Gastrocnemius medialis (tissue), 4 donors: ENCODE data around the gene ROR1. TPM values are rescaled to one million over a fixed set of nuclear protein-coding genes. Genes with fewer than 3 reads are reported as not detected.

ENCODE experiments used
- ATAC-seq, 2 donors: fragments of 150-250 bp; one replicate each; pipeline ENCODE4 v1.9.1; 2016
- DNase-seq, 2 donors: peaks; one replicate each; pipeline ENCODE4 v3.0.0-alpha.2; 2019
- H3K27ac ChIP-seq, 4 donors: fragments of 200-600 bp; sonication (generic); 1 replicate in 1 of 4; 2 replicates in 3 of 4; pipeline ENCODE4 v1.5.1; 2016 to 2018; ENCODE audit warnings: mild to moderate bottlenecking in 2 of 4, moderate library complexity in 1 of 4
- H3K27me3 ChIP-seq, 3 donors: fragments of 200-600 bp; sonication (generic) in 2 of 3; 1 replicate in 1 of 3; 2 replicates in 2 of 3; pipeline versions ENCODE4 v1.5.1 to v1.6.0; 2016 to 2019; ENCODE audit warnings: mild to moderate bottlenecking in 1 of 3, moderate library complexity in 1 of 3
- H3K36me3 ChIP-seq, 2 donors: fragments of 200-600 bp; sonication (generic) in 1 of 2; one replicate each; pipeline ENCODE4 v1.5.1; 2017 to 2018
- H3K4me1 ChIP-seq, 2 donors: fragments of 200-600 bp; sonication (generic) in 1 of 2; one replicate each; pipeline ENCODE4 v1.5.1; 2016 to 2017; ENCODE audit warnings: mild to moderate bottlenecking in 2 of 2
- H3K4me3 ChIP-seq, 4 donors: fragments of 200-600 bp; sonication (generic) in 3 of 4; 1 replicate in 1 of 4; 2 replicates in 3 of 4; pipeline ENCODE4 v1.5.1; 2016 to 2019; ENCODE audit warnings: mild to moderate bottlenecking in 2 of 4
- H3K9me3 ChIP-seq, 3 donors: fragments of 200-600 bp; sonication (generic) in 2 of 3; 1 replicate in 1 of 3; 2 replicates in 2 of 3; pipeline ENCODE4 v1.5.1; 2016 to 2019
- POLR2A ChIP-seq, 2 donors: fragments of 450-650 bp; IDR thresholded peaks; one replicate each; pipeline ENCODE4 v1.6.1; 2017; ENCODE audit warnings: antibody characterized with exemption in 2 of 2, mild to moderate bottlenecking in 2 of 2, moderate library complexity in 2 of 2
- in situ Hi-C, 4 donors: fragments of 200-750 bp; cut with MboI; loops; one replicate each; pipeline versions ENCODE4 v1.15.0 to v1.8.0; 2017; ENCODE audit warnings: low sequenced_read_pairs in 4 of 4
- intact Hi-C: fragments of 100-400 bp; cut with DNase I; formaldehyde crosslinking; loops from one replicate; pipeline ENCODE4 v1.15.1; 2023; ENCODE audit warnings: low total_unique reads
- total RNA-seq, 4 donors: library from RNA; depleted of rRNA; stranded (reverse); fragments of >200 nt; gene quantifications; one replicate each; pipeline versions ENCODE4 v1.1.0 to v1.2.3, GENCODE V29; 2016
- TF ChIP-seq, protein P1 (sequence below), 5 experiments: fragments of 450-650 bp in 3 of 5; fragments of 200-600 bp in 2 of 5; sonication (generic) in 2 of 5; IDR thresholded peaks in 4 of 5; conservative IDR thresholded peaks in 1 of 5; 1 replicate in 4 of 5; 2 replicates in 1 of 5; pipeline ENCODE4 v1.5.1; 2016 to 2019; ENCODE audit warnings: antibody characterized with exemption in 5 of 5, mild to moderate bottlenecking in 3 of 5, moderate library complexity in 3 of 5

ROR1 gene
- total RNA-seq, 4 donors from 2014 or later, result 2.5 to 4.3 (median 3.6) TPM

DNA sequence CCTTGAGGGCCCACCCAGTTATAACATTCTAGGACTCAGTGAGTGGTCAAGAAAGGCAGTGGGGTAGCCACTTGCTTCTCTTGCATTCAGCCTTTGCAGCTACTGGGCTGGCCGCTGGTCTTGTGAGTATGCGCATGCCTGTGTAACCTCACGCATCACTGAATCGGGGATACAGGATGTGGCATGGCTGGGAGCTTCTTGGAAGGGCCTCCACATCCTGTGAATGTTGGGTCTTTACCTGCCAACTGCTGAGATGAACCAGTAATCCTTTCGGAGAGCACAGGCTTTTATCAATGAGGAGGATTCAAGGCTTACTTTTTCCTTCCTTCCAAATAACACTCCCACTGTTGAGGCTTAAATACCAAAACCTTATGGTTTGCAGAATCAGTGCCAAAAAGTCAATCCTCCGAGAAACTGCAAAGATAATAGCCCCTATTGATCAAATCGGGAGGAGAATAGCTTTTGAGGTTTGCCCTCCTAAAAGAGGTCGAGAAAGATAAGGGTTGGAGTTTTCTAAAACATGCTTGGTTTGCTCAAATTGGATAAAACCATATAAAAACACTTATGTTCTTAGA, 230.7 kb downstream of the ROR1 start:
- H3K4me3 ChIP-seq, result no peak overlapping the region
- H3K27me3 ChIP-seq, result no peaks in the 10 kb centered on the region
- DNase-seq (no peak), ATAC-seq (no peak)
- intact Hi-C loops (no loop called here), in situ Hi-C loops (no loop called here)
- TF ChIP-seq, protein P1, sequence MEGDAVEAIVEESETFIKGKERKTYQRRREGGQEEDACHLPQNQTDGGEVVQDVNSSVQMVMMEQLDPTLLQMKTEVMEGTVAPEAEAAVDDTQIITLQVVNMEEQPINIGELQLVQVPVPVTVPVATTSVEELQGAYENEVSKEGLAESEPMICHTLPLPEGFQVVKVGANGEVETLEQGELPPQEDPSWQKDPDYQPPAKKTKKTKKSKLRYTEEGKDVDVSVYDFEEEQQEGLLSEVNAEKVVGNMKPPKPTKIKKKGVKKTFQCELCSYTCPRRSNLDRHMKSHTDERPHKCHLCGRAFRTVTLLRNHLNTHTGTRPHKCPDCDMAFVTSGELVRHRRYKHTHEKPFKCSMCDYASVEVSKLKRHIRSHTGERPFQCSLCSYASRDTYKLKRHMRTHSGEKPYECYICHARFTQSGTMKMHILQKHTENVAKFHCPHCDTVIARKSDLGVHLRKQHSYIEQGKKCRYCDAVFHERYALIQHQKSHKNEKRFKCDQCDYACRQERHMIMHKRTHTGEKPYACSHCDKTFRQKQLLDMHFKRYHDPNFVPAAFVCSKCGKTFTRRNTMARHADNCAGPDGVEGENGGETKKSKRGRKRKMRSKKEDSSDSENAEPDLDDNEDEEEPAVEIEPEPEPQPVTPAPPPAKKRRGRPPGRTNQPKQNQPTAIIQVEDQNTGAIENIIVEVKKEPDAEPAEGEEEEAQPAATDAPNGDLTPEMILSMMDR (IDR thresholded peaks at IDR 0.05 in 4 of 5, conservative IDR thresholded peaks at IDR 0.05 in 1 of 5), result no peak
- TF ChIP-seq POLR2A (IDR thresholded peaks at IDR 0.05), result no peak
- H3K4me1 ChIP-seq, result peaks cover 5 to 6% of the 10 kb centered on the region in 2 donors
- H3K9me3 ChIP-seq, result no peaks in the 10 kb centered on the region
- no peak overlapping the region for H3K27ac ChIP-seq
- no peaks in the 10 kb centered on the region for H3K36me3 ChIP-seq

DNA sequence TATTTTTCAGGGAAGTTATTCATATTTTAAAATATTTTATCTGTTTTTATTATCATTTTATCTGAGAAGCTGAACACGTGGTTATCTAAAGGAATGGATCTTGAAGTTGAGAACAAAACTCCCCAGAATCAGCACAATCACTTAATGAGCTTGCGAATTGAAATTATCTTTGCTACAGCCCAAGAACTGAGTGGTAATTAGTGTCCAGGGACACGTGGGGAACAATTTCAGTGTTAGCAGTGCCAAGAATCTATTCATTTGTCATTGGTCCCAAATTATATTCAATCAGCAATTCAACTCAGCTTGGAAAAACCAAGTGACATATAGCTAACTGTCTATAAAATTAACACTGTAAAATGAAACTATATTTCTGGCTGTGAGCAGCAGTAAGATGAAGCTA, 232.0 kb downstream of the ROR1 start:
- DNase-seq, result no peak
- in situ Hi-C loops, result no loop called here
- peaks cover 5 to 6% of the 10 kb centered on the region in 2 donors for H3K4me1 ChIP-seq
- H3K9me3 ChIP-seq, result no peaks in the 10 kb centered on the region
- H3K27ac ChIP-seq, result no peak overlapping the region
- H3K27me3 ChIP-seq, result no peaks in the 10 kb centered on the region
- TF ChIP-seq, protein P1 (IDR thresholded peaks at IDR 0.05 in 4 of 5, conservative IDR thresholded peaks at IDR 0.05 in 1 of 5), result no peak
- no peak for TF ChIP-seq POLR2A (IDR thresholded peaks at IDR 0.05)
- no peak overlapping the region for H3K4me3 ChIP-seq
- no peak for ATAC-seq
- intact Hi-C loops, result no loop called here
- H3K36me3 ChIP-seq, result no peaks in the 10 kb centered on the region

DNA sequence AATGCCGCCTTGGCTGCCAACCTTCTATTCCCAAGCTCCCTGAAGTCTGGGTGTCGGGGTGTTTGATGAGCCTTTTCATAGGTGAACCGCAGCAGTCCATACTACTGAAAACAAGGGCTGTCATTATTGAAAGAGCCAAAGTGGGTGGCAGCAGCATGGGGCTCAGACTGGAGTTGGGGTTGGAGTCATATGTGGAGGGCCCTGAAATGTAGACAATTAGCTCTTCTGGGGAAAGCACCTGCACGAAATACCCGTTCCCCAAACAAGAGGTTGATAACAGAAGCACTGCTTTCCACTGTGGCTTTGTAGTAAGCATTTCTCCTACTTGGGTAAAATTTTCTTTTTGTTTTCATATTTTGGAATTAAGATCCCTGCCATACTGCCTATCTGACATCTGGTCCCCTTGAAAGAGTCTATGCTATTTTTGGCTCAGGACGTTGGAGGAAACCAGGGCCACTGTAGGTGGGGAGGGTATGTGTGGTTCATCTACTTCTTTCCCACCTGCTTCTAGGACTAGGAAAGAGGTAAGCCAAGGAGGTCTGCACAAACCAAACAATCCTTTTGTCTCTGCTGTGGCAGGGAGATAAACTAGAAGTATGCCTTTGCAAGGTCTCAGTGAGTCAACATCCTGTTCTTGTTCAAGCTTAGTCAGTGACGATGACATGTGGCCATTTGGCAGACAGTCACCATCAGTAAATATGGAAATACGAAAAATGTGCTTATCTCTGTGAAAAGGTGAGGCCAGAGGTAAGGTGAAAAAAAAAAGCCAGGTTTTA, 232.6 kb downstream of the ROR1 start:
- peak; percentile 51 to 70 for ATAC-seq
- Histone ChIP-seq H3K4me3 (no peak overlapping the region), H3K27ac (no peak overlapping the region), H3K27me3 (no peaks in the 10 kb centered on the region), H3K4me1 (peaks cover 5 to 6% of the 10 kb centered on the region in 2 donors), H3K9me3 (no peaks in the 10 kb centered on the region), H3K36me3 (no peaks in the 10 kb centered on the region)
- no peak for DNase-seq
- no peak for TF ChIP-seq POLR2A (IDR thresholded peaks at IDR 0.05)
- TF ChIP-seq, protein P1 (IDR thresholded peaks at IDR 0.05 in 4 of 5, conservative IDR thresholded peaks at IDR 0.05 in 1 of 5), result no peak
- in situ Hi-C loops (no loop called here), intact Hi-C loops (no loop called here)

DNA sequence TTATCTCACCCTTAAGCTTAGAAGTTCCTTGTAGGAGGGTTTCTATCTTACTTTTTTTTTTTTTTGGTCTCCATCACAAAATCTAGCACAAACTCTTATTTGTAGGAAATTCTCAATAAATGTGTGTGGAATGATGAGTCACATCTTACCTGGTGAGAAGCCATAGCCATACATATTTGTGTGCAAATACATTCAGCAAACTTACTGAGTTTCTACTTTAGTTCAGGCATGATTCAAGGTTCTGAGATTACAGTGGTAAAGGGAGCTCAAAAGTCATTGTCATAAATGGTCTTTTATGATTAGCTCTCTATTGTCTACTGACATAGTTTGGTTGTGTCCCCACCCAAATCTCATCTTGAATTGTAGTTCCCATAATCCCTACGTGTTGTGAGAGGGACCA, 236.5 kb downstream of the ROR1 start:
- in situ Hi-C loops (no loop called here), intact Hi-C loops (no loop called here)
- H3K27me3 ChIP-seq, result no peaks in the 10 kb centered on the region
- no peak for TF ChIP-seq POLR2A (IDR thresholded peaks at IDR 0.05)
- TF ChIP-seq, protein P1 (IDR thresholded peaks at IDR 0.05 in 4 of 5, conservative IDR thresholded peaks at IDR 0.05 in 1 of 5), result no peak
- no peaks in the 10 kb centered on the region for H3K36me3 ChIP-seq
- ATAC-seq, result no peak
- H3K27ac ChIP-seq, result no peak overlapping the region
- peaks cover 5 to 6% of the 10 kb centered on the region in 2 donors for H3K4me1 ChIP-seq
- H3K4me3 ChIP-seq, result no peak overlapping the region
- H3K9me3 ChIP-seq, result no peaks in the 10 kb centered on the region
- no peak for DNase-seq
